Neural cell (in vitro differentiated cells): ENCODE results near the gene TNS3. TPM values are rescaled to one million over a fixed set of nuclear protein-coding genes. Genes with fewer than 3 reads are reported as not detected.

Source experiments
- H2AFZ ChIP-seq: fragments of 200-600, 300-800 bp; sonication (generic), shearing (Covaris generic); 2 replicates; pipeline ENCODE4 v1.6.0; 2014; ENCODE audit warnings: low read depth, mild to moderate bottlenecking, antibody characterized with exemption, low read length, moderate library complexity
- H3F3A ChIP-seq: fragments of 200-600 bp; shearing (Covaris generic); 2 replicates; pipeline ENCODE4 v1.6.1; 2016; ENCODE audit warnings: mild to moderate bottlenecking, moderate library complexity, mixed read lengths, antibody characterized with exemption, low read length; ENCODE audit not compliant: insufficient read depth, poor library complexity, severe bottlenecking
- H3K27ac ChIP-seq: fragments of 200-600, 300-800 bp; sonication (generic), shearing (Covaris generic); 2 replicates; pipeline ENCODE4 v1.5.1; 2014; ENCODE audit warnings: mild to moderate bottlenecking, low read length, moderate library complexity
- H3K27me3 ChIP-seq: fragments of 300-800, 200-600 bp; sonication (generic), shearing (Covaris generic); 2 replicates; pipeline ENCODE4 v1.6.0; 2014; ENCODE audit warnings: mild to moderate bottlenecking, low read depth, low read length, moderate library complexity; ENCODE audit not compliant: insufficient read depth
- H3K36me3 ChIP-seq: fragments of 300-800, 200-600 bp; sonication (generic), shearing (Covaris generic); 2 replicates; pipeline ENCODE4 v1.5.1; 2014; ENCODE audit warnings: mild to moderate bottlenecking, antibody characterized with exemption, low read length, moderate library complexity; ENCODE audit not compliant: insufficient read depth
- H3K4me2 ChIP-seq: fragments of 300-800, 200-600 bp; sonication (generic), shearing (Covaris generic); 2 replicates; pipeline ENCODE4 v1.6.0; 2014; ENCODE audit warnings: mild to moderate bottlenecking, low read length
- H3K4me3 ChIP-seq: fragments of 300-800, 200-600 bp; sonication (generic), shearing (Covaris generic); 2 replicates; pipeline ENCODE4 v1.5.1; 2014; ENCODE audit warnings: mild to moderate bottlenecking, low read length, moderate library complexity
- H3K79me2 ChIP-seq: fragments of 200-600 bp; shearing (Covaris generic); replicated peaks from 2 replicates; pipeline ENCODE4 v1.6.0; 2014; ENCODE audit warnings: mild to moderate bottlenecking, low read length, moderate library complexity; ENCODE audit not compliant: insufficient read depth
- H3K9ac ChIP-seq: fragments of 300-800, 200-600 bp; sonication (generic), shearing (Covaris generic); 2 replicates; pipeline ENCODE4 v1.6.1; 2016; ENCODE audit warnings: mild to moderate bottlenecking, low read length, mixed read lengths
- H3K9me2 ChIP-seq: fragments of 200-600 bp; shearing (Covaris generic); 2 replicates; pipeline ENCODE4 v1.6.1; 2016; ENCODE audit warnings: mild to moderate bottlenecking, low read length, mixed read lengths; ENCODE audit not compliant: insufficient read depth
- H3K9me3 ChIP-seq: fragments of 200-600, 300-800 bp; sonication (generic), shearing (Covaris generic); 2 replicates; pipeline ENCODE4 v1.6.1; 2016; ENCODE audit warnings: mild to moderate bottlenecking, mixed run types, low read length, moderate library complexity, mixed read lengths
- H4K20me1 ChIP-seq: fragments of 200-600 bp; shearing (Covaris generic); 2 replicates; pipeline ENCODE4 v1.6.1; 2016; ENCODE audit warnings: mild to moderate bottlenecking, mixed run types; ENCODE audit not compliant: insufficient read depth
- EP300 ChIP-seq: fragments of 450-650 bp; conservative IDR thresholded peaks from 2 replicates; pipeline ENCODE4 v1.6.1; 2014; ENCODE audit warnings: antibody characterized with exemption, mild to moderate bottlenecking, moderate library complexity; ENCODE audit not compliant: poor library complexity, severe bottlenecking
- MXI1 ChIP-seq: fragments of 450-650 bp; conservative IDR thresholded peaks from 2 replicates; pipeline ENCODE4 v1.6.1; 2014; ENCODE audit warnings: antibody characterized with exemption, mild to moderate bottlenecking; ENCODE audit not compliant: poor library complexity, severe bottlenecking
- POLR2AphosphoS5 ChIP-seq: IDR thresholded peaks from 2 replicates; pipeline ENCODE4 v1.6.1; 2012
- RAD21 ChIP-seq: fragments of 450-650 bp; conservative IDR thresholded peaks from 2 replicates; pipeline ENCODE4 v1.6.1; 2014; ENCODE audit warnings: antibody characterized with exemption, mild to moderate bottlenecking, moderate library complexity
- SMC3 ChIP-seq: fragments of 450-650 bp; conservative IDR thresholded peaks from 2 replicates; pipeline ENCODE4 v1.6.1; 2014; ENCODE audit warnings: antibody characterized with exemption, mild to moderate bottlenecking, moderate library complexity; ENCODE audit not compliant: poor library complexity
- TAF1 ChIP-seq: IDR thresholded peaks from 2 replicates; pipeline ENCODE4 v1.6.1; 2012; ENCODE audit warnings: low read depth
- polyA plus RNA-seq: library from polyadenylated mRNA; depleted of rRNA; stranded (reverse); fragments of >200 nt; gene quantifications from 2 replicates; pipeline ENCODE4 v1.2.3, GENCODE V29; 2014
- TF ChIP-seq, protein P1 (sequence below): fragments of 450-650 bp; IDR thresholded peaks from 2 replicates; pipeline ENCODE4 v1.5.1; 2014; ENCODE audit warnings: antibody characterized with exemption, mild to moderate bottlenecking, moderate library complexity; ENCODE audit not compliant: poor library complexity, severe bottlenecking
- TF ChIP-seq, protein P2 (sequence below): IDR thresholded peaks from 2 replicates; pipeline ENCODE4 v1.6.1; 2012; ENCODE audit warnings: borderline replicate concordance

Gene TNS3
- polyA plus RNA-seq, 1 donor from 2014 or later = 0.58 TPM

DNA sequence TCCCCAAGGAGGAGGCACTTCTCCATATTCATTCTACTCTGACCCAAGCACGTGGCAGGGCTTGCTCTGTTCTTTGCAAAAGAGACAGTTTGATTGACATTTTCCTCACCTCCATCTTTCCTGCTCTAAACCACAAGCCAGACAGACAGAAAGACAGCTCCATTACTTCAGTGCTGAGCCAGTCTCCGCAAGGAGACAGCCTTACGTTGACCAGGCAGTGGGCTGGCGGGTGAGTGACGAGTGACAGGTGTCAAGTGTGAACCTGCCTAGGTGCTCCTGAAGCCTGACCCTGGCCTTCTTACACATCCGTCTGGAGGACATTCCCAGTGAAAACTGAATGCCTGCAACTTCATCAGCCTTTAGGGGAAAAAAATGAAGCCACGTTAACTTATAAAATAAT lies 314.6 kb downstream of the TNS3 start:
- Histone ChIP-seq H3K9ac (no peak overlapping the region), H3K27ac (no peak overlapping the region), H3K27me3 (no peaks in the 10 kb centered on the region), H4K20me1 (no peaks in the 10 kb centered on the region), H3K4me3 (no peak overlapping the region), H3K36me3 (no peaks in the 10 kb centered on the region), H3K9me2 (no peaks in the 10 kb centered on the region), H2AFZ (no peak overlapping the region), H3F3A (no peaks in the 10 kb centered on the region), H3K4me2 (no peak overlapping the region), H3K79me2 (no peaks in the 10 kb centered on the region), H3K9me3 (no peaks in the 10 kb centered on the region)
- TF ChIP-seq SMC3 = no peak
- TF ChIP-seq TAF1 = no peak
- TF ChIP-seq, protein P1, sequence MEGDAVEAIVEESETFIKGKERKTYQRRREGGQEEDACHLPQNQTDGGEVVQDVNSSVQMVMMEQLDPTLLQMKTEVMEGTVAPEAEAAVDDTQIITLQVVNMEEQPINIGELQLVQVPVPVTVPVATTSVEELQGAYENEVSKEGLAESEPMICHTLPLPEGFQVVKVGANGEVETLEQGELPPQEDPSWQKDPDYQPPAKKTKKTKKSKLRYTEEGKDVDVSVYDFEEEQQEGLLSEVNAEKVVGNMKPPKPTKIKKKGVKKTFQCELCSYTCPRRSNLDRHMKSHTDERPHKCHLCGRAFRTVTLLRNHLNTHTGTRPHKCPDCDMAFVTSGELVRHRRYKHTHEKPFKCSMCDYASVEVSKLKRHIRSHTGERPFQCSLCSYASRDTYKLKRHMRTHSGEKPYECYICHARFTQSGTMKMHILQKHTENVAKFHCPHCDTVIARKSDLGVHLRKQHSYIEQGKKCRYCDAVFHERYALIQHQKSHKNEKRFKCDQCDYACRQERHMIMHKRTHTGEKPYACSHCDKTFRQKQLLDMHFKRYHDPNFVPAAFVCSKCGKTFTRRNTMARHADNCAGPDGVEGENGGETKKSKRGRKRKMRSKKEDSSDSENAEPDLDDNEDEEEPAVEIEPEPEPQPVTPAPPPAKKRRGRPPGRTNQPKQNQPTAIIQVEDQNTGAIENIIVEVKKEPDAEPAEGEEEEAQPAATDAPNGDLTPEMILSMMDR = no peak
- TF ChIP-seq, protein P2, sequence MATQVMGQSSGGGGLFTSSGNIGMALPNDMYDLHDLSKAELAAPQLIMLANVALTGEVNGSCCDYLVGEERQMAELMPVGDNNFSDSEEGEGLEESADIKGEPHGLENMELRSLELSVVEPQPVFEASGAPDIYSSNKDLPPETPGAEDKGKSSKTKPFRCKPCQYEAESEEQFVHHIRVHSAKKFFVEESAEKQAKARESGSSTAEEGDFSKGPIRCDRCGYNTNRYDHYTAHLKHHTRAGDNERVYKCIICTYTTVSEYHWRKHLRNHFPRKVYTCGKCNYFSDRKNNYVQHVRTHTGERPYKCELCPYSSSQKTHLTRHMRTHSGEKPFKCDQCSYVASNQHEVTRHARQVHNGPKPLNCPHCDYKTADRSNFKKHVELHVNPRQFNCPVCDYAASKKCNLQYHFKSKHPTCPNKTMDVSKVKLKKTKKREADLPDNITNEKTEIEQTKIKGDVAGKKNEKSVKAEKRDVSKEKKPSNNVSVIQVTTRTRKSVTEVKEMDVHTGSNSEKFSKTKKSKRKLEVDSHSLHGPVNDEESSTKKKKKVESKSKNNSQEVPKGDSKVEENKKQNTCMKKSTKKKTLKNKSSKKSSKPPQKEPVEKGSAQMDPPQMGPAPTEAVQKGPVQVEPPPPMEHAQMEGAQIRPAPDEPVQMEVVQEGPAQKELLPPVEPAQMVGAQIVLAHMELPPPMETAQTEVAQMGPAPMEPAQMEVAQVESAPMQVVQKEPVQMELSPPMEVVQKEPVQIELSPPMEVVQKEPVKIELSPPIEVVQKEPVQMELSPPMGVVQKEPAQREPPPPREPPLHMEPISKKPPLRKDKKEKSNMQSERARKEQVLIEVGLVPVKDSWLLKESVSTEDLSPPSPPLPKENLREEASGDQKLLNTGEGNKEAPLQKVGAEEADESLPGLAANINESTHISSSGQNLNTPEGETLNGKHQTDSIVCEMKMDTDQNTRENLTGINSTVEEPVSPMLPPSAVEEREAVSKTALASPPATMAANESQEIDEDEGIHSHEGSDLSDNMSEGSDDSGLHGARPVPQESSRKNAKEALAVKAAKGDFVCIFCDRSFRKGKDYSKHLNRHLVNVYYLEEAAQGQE = no peak
- TF ChIP-seq EP300 = no peak
- no peak for TF ChIP-seq POLR2AphosphoS5

DNA sequence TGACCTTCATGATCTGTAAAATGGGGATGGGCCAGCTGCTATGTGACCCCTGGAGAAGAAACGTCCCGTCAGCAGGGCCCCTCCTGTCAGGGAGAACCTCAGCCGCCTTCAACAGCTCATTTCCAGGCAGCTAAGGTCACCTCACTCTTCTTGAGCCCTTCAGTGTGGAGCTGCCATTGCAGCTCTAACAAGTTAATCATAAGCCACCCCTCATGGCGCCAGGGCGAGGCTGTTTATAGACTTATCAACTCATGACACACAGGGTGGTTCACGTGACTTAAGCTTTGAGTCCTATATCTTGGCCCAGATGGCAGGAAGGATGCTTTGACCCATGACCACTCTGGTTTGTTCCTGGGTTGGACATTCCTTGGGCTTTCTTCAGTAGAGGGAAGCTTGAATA lies 315.1 kb downstream of the TNS3 start:
- no peak for TF ChIP-seq RAD21
- no peak for TF ChIP-seq TAF1
- TF ChIP-seq MXI1 = no peak
- no peak for TF ChIP-seq POLR2AphosphoS5
- TF ChIP-seq SMC3 = no peak
- TF ChIP-seq, protein P2 = no peak
- TF ChIP-seq, protein P1 = no peak
- TF ChIP-seq EP300 = no peak
- Histone ChIP-seq H3K4me2 (no peak overlapping the region), H3K9ac (no peak overlapping the region), H3K79me2 (no peaks in the 10 kb centered on the region), H3K36me3 (no peaks in the 10 kb centered on the region), H3K4me3 (no peak overlapping the region), H3F3A (no peaks in the 10 kb centered on the region), H4K20me1 (no peaks in the 10 kb centered on the region), H3K9me3 (no peaks in the 10 kb centered on the region), H3K9me2 (no peaks in the 10 kb centered on the region), H3K27me3 (no peaks in the 10 kb centered on the region), H3K27ac (no peak overlapping the region), H2AFZ (no peak overlapping the region)
